Measurements from ENCODE around the gene HERC6. TPM values are rescaled to one million over a fixed set of nuclear protein-coding genes. Genes with fewer than 3 reads are reported as not detected.
"Not testable (repeated sequence)": the region's sequence is repeated elsewhere in the genome, so short reads cannot be mapped to it uniquely, and the experiment has no call there.

The HERC6 gene
- total RNA-seq, 1 donor from 2014 or later, result 25.6 TPM

- no peak for DNase-seq (ENCODE audit: low read depth)
Observed at GRCh38 chr4:88390128-88390527, 11.5 kb downstream of the HERC6 start.

- DNase-seq (ENCODE audit: low read depth), result no peak
Observed at GRCh38 chr4:88391703-88392102, 13.1 kb downstream of the HERC6 start.

- no peak for DNase-seq (ENCODE audit: low read depth)
Observed at GRCh38 chr4:88396681-88397080, 18.0 kb downstream of the HERC6 start.

GRCh38 chr4:88398381-88398780 is 19.7 kb downstream of the HERC6 start:
- DNase-seq (ENCODE audit: low read depth), result no peak

GRCh38 chr4:88409206-88409605 is 30.6 kb downstream of the HERC6 start:
- no peak for DNase-seq (ENCODE audit: low read depth)

GRCh38 chr4:88409789-88410188 is 31.1 kb downstream of the HERC6 start:
- DNase-seq (ENCODE audit: low read depth), result no peak

GRCh38 chr4:88411491-88412096 is 32.9 kb downstream of the HERC6 start:
- no peak for DNase-seq (ENCODE audit: low read depth)

- no peak for DNase-seq (ENCODE audit: low read depth)
Observed at GRCh38 chr4:88413801-88414200, 35.1 kb downstream of the HERC6 start.

- no peak for DNase-seq (ENCODE audit: low read depth)
Observed at GRCh38 chr4:88414755-88415154, 36.1 kb downstream of the HERC6 start.

GRCh38 chr4:88415982-88416381 is 37.3 kb downstream of the HERC6 start:
- DNase-seq (ENCODE audit: low read depth), result no peak

- DNase-seq (ENCODE audit: low read depth), result no peak
Observed at GRCh38 chr4:88418411-88418810, 39.8 kb downstream of the HERC6 start.

- DNase-seq (ENCODE audit: low read depth), result no peak
Observed at GRCh38 chr4:88419874-88420273, 41.2 kb downstream of the HERC6 start.

GRCh38 chr4:88420844-88421243 is 42.2 kb downstream of the HERC6 start:
- DNase-seq (ENCODE audit: low read depth), result no peak

GRCh38 chr4:88422403-88422802 is 43.8 kb downstream of the HERC6 start:
- DNase-seq (ENCODE audit: low read depth), result no peak

- DNase-seq (ENCODE audit: low read depth), result no peak
Observed at GRCh38 chr4:88429401-88429800, 50.7 kb downstream of the HERC6 start.

GRCh38 chr4:88435987-88436693 is 57.5 kb downstream of the HERC6 start:
- no peak for DNase-seq (ENCODE audit: low read depth)

GRCh38 chr4:88437873-88438272 is 59.2 kb downstream of the HERC6 start:
- not testable (repeated sequence) for DNase-seq (ENCODE audit: low read depth)

- DNase-seq (ENCODE audit: low read depth), result peak; percentile 53
Observed at GRCh38 chr4:88439161-88439760, 60.6 kb downstream of the HERC6 start.

GRCh38 chr4:88440146-88440545 is 61.5 kb downstream of the HERC6 start:
- DNase-seq (ENCODE audit: low read depth), result no peak

- peak; percentile 61 for DNase-seq (ENCODE audit: low read depth)
Observed at GRCh38 chr4:88441696-88442095, 63.0 kb downstream of the HERC6 start.

GRCh38 chr4:88442689-88443191 is 64.1 kb downstream of the HERC6 start:
- DNase-seq (ENCODE audit: low read depth), result peak; percentile 63

GRCh38 chr4:88443486-88443885 is 64.8 kb downstream of the HERC6 start:
- no peak for DNase-seq (ENCODE audit: low read depth)

- DNase-seq (ENCODE audit: low read depth), result no peak
Observed at GRCh38 chr4:88445252-88445651, 66.6 kb downstream of the HERC6 start.

All from renal cortical epithelial cell (primary cell).